IPS-15b (cell line): ENCODE measurements around the gene ZDHHC8.

Experiments used
- H3K27me3 ChIP-seq: one replicate; pipeline ENCODE4 v1.6.1; 2013; ENCODE audit warnings: low read length; ENCODE audit not compliant: control insufficient read depth, insufficient read depth
- H3K36me3 ChIP-seq: one replicate; pipeline ENCODE4 v1.6.1; 2013; ENCODE audit warnings: low read length; ENCODE audit not compliant: control insufficient read depth, insufficient read depth
- H3K4me1 ChIP-seq: one replicate; pipeline ENCODE4 v1.6.1; 2013; ENCODE audit warnings: mild to moderate bottlenecking, low read length; ENCODE audit not compliant: control insufficient read depth, insufficient read depth
- H3K4me3 ChIP-seq: one replicate; pipeline ENCODE4 v1.5.1; 2013; ENCODE audit warnings: low read depth, low read length
- H3K9ac ChIP-seq: one replicate; pipeline ENCODE4 v1.6.1; 2013; ENCODE audit warnings: low read depth, mild to moderate bottlenecking, low read length
- H3K9me3 ChIP-seq: one replicate; pipeline ENCODE4 v1.6.1; 2013; ENCODE audit warnings: mild to moderate bottlenecking, low read length; ENCODE audit not compliant: control insufficient read depth, insufficient read depth

ZDHHC8 gene

GRCh38 chr22:20176421-20177085 lies 44.9 kb downstream of the ZDHHC8 start:
- H3K9me3 ChIP-seq = no peaks in the 10 kb centered on the region
- H3K4me3 ChIP-seq = no peak overlapping the region
- no peaks in the 10 kb centered on the region for H3K27me3 ChIP-seq
- H3K9ac ChIP-seq = no peak overlapping the region
- no peaks in the 10 kb centered on the region for H3K36me3 ChIP-seq
- no peaks in the 10 kb centered on the region for H3K4me1 ChIP-seq

- Histone ChIP-seq H3K36me3 (no peaks in the 10 kb centered on the region), H3K4me1 (no peaks in the 10 kb centered on the region), H3K9ac (no peak overlapping the region), H3K4me3 (no peak overlapping the region), H3K27me3 (no peaks in the 10 kb centered on the region), H3K9me3 (no peaks in the 10 kb centered on the region)
These were observed 45.8 kb downstream of the ZDHHC8 start for GRCh38 chr22:20177217-20177911.

GRCh38 chr22:20178075-20178914 lies 46.7 kb downstream of the ZDHHC8 start:
- no peaks in the 10 kb centered on the region for H3K27me3 ChIP-seq

GRCh38 chr22:20178915-20179227 lies 47.3 kb downstream of the ZDHHC8 start:
- no peak overlapping the region for H3K9ac ChIP-seq
- H3K27me3 ChIP-seq = no peaks in the 10 kb centered on the region
- H3K36me3 ChIP-seq = no peaks in the 10 kb centered on the region
- H3K4me1 ChIP-seq = no peaks in the 10 kb centered on the region
- no peaks in the 10 kb centered on the region for H3K9me3 ChIP-seq
- no peak overlapping the region for H3K4me3 ChIP-seq

More at GRCh38 chr22:20178075-20178914, 46.7 kb downstream of the ZDHHC8 start:
- no peaks in the 10 kb centered on the region for H3K4me1 ChIP-seq
- H3K36me3 ChIP-seq = no peaks in the 10 kb centered on the region
- H3K9ac ChIP-seq = no peak overlapping the region
- no peaks in the 10 kb centered on the region for H3K9me3 ChIP-seq
- H3K4me3 ChIP-seq = no peak overlapping the region

GRCh38 chr22:20179455-20180244 lies 48.0 kb downstream of the ZDHHC8 start:
- H3K4me1 ChIP-seq = no peaks in the 10 kb centered on the region
- no peak overlapping the region for H3K4me3 ChIP-seq
- H3K27me3 ChIP-seq = no peaks in the 10 kb centered on the region
- no peak overlapping the region for H3K9ac ChIP-seq
- H3K36me3 ChIP-seq = no peaks in the 10 kb centered on the region
- no peaks in the 10 kb centered on the region for H3K9me3 ChIP-seq

- Histone ChIP-seq H3K4me3 (no peak overlapping the region), H3K27me3 (no peaks in the 10 kb centered on the region), H3K4me1 (no peaks in the 10 kb centered on the region), H3K9me3 (no peaks in the 10 kb centered on the region), H3K9ac (no peak overlapping the region), H3K36me3 (no peaks in the 10 kb centered on the region)
These were observed 48.6 kb downstream of the ZDHHC8 start for GRCh38 chr22:20180245-20180630.

- no peaks in the 10 kb centered on the region for H3K36me3 ChIP-seq
- H3K27me3 ChIP-seq = no peaks in the 10 kb centered on the region
- no peaks in the 10 kb centered on the region for H3K4me1 ChIP-seq
- H3K9me3 ChIP-seq = no peaks in the 10 kb centered on the region
- H3K4me3 ChIP-seq = no peak overlapping the region
- no peak overlapping the region for H3K9ac ChIP-seq
These were observed 49.0 kb downstream of the ZDHHC8 start for GRCh38 chr22:20180640-20181039.

GRCh38 chr22:20181194-20181883 lies 49.7 kb downstream of the ZDHHC8 start:
- Histone ChIP-seq H3K9me3 (no peaks in the 10 kb centered on the region), H3K9ac (no peak overlapping the region), H3K27me3 (no peaks in the 10 kb centered on the region), H3K4me1 (no peaks in the 10 kb centered on the region), H3K36me3 (no peaks in the 10 kb centered on the region), H3K4me3 (no peak overlapping the region)

GRCh38 chr22:20181884-20182236 lies 50.3 kb downstream of the ZDHHC8 start:
- Histone ChIP-seq H3K27me3 (no peaks in the 10 kb centered on the region), H3K9ac (no peak overlapping the region), H3K36me3 (no peaks in the 10 kb centered on the region), H3K4me3 (no peak overlapping the region), H3K4me1 (no peaks in the 10 kb centered on the region), H3K9me3 (no peaks in the 10 kb centered on the region)

GRCh38 chr22:20182365-20182764 lies 50.8 kb downstream of the ZDHHC8 start:
- Histone ChIP-seq H3K4me1 (no peaks in the 10 kb centered on the region), H3K36me3 (no peaks in the 10 kb centered on the region)

GRCh38 chr22:20183101-20183500 lies 51.5 kb downstream of the ZDHHC8 start:
- Histone ChIP-seq H3K4me3 (no peak overlapping the region), H3K4me1 (no peaks in the 10 kb centered on the region), H3K9me3 (no peaks in the 10 kb centered on the region), H3K9ac (no peak overlapping the region), H3K27me3 (no peaks in the 10 kb centered on the region), H3K36me3 (no peaks in the 10 kb centered on the region)

More at GRCh38 chr22:20182365-20182764, 50.8 kb downstream of the ZDHHC8 start:
- H3K9me3 ChIP-seq = no peaks in the 10 kb centered on the region
- H3K9ac ChIP-seq = no peak overlapping the region
- H3K4me3 ChIP-seq = no peak overlapping the region
- no peaks in the 10 kb centered on the region for H3K27me3 ChIP-seq
